ENCODE measurements around the gene TMEM212. TPM values are rescaled to one million over a fixed set of nuclear protein-coding genes. Genes with fewer than 3 reads are reported as not detected.

TMEM212 gene
- total and polyA plus RNA-seq, 9 of the 15 experiments (the other 6 are each of a cell fraction or from before 2014, with no cell fraction given), result not detected

DNA sequence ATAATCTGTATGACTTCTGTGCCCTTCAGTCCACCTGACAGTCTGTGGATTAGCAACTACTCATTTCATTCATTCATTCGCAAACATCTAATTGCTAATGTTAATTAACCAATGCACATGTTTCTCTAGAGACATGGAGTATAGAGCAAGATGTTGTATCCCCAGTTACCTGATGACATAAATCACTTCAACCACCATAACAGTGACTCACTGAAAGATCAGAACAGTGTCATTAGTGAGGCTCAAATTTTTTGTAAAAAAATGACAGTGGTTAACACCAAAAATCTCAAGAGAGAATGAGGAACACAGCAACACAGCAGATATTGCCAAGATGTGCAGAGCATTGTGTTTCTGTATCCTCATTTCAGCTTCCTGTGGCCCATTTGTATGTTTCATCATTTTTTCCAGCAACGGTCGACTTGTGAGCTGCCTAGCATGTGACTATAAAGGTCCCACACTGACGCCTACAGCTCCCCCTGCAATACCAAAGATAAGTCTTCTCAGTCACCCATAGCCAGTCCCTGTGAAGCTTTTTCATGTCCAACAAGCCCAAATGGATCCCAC is 29.2 kb upstream of the TMEM212 start (continued):
- TF ChIP-seq ARHGAP35 (IDR thresholded peaks at IDR 0.05; ENCODE audit: partially characterized antibody), result no peak
- peak; percentile 76; the same call in 1 of the 2 replicates for TF ChIP-seq JUND (IDR thresholded peaks at IDR 0.05; ENCODE audit: borderline replicate concordance, low read depth, low read length)
- peak; percentile 77 for TF ChIP-seq JUND (tag; IDR thresholded peaks at IDR 0.05; ENCODE audit: borderline replicate concordance, low read depth, low read length)
- TF ChIP-seq, protein P1, sequence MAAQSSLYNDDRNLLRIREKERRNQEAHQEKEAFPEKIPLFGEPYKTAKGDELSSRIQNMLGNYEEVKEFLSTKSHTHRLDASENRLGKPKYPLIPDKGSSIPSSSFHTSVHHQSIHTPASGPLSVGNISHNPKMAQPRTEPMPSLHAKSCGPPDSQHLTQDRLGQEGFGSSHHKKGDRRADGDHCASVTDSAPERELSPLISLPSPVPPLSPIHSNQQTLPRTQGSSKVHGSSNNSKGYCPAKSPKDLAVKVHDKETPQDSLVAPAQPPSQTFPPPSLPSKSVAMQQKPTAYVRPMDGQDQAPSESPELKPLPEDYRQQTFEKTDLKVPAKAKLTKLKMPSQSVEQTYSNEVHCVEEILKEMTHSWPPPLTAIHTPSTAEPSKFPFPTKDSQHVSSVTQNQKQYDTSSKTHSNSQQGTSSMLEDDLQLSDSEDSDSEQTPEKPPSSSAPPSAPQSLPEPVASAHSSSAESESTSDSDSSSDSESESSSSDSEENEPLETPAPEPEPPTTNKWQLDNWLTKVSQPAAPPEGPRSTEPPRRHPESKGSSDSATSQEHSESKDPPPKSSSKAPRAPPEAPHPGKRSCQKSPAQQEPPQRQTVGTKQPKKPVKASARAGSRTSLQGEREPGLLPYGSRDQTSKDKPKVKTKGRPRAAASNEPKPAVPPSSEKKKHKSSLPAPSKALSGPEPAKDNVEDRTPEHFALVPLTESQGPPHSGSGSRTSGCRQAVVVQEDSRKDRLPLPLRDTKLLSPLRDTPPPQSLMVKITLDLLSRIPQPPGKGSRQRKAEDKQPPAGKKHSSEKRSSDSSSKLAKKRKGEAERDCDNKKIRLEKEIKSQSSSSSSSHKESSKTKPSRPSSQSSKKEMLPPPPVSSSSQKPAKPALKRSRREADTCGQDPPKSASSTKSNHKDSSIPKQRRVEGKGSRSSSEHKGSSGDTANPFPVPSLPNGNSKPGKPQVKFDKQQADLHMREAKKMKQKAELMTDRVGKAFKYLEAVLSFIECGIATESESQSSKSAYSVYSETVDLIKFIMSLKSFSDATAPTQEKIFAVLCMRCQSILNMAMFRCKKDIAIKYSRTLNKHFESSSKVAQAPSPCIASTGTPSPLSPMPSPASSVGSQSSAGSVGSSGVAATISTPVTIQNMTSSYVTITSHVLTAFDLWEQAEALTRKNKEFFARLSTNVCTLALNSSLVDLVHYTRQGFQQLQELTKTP (IDR thresholded peaks at IDR 0.05; ENCODE audit: low read depth in 1 of 2, partially characterized antibody in 2 of 2), result peak in 1 of 2 experiments; percentile 81
- no peak for TF ChIP-seq ILF3 (IDR thresholded peaks at IDR 0.05; ENCODE audit: borderline replicate concordance)
- no peak for TF ChIP-seq CBX2 (IDR thresholded peaks at IDR 0.05; ENCODE audit: insufficient read depth, low read length, poor library complexity, severe bottlenecking)
- TF ChIP-seq, protein P2, sequence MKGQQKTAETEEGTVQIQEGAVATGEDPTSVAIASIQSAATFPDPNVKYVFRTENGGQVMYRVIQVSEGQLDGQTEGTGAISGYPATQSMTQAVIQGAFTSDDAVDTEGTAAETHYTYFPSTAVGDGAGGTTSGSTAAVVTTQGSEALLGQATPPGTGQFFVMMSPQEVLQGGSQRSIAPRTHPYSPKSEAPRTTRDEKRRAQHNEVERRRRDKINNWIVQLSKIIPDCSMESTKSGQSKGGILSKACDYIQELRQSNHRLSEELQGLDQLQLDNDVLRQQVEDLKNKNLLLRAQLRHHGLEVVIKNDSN (CRISPR knock-in tag; IDR thresholded peaks at IDR 0.05), result peak; percentile 58
- TF ChIP-seq POLR3G (IDR thresholded peaks at IDR 0.05; ENCODE audit: extremely low read depth, insufficient read length, insufficient replicate concordance), result no peak
- no peak for TF ChIP-seq ZFX (CRISPR knock-in tag; IDR thresholded peaks at IDR 0.05)
- no peak for TF ChIP-seq KAT2B (IDR thresholded peaks at IDR 0.05; ENCODE audit: low read depth, low read length)
- no peak for TF ChIP-seq KDM2B (CRISPR knock-in tag; IDR thresholded peaks at IDR 0.05)
- TF ChIP-seq, protein P3, sequence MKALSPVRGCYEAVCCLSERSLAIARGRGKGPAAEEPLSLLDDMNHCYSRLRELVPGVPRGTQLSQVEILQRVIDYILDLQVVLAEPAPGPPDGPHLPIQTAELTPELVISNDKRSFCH (CRISPR knock-in tag; IDR thresholded peaks at IDR 0.05), result no peak
- TF ChIP-seq, protein P3 (tag; IDR thresholded peaks at IDR 0.05), result peak; percentile 86
- no peak for TF ChIP-seq KDM5B (IDR thresholded peaks at IDR 0.05; ENCODE audit: insufficient replicate concordance, low read depth, low read length)
- no peak for TF ChIP-seq TARDBP (IDR thresholded peaks at IDR 0.05)
- no peak for TF ChIP-seq KAT8 (IDR thresholded peaks at IDR 0.05; ENCODE audit: low read depth)
- TF ChIP-seq ZNF140 (CRISPR knock-in tag; IDR thresholded peaks at IDR 0.05), result no peak
- TF ChIP-seq ZNF41 (CRISPR knock-in tag; conservative IDR thresholded peaks at IDR 0.05), result no peak
- peak in 1 of 2 experiments; percentile 48; a peak in 1 of 4 replicates for TF ChIP-seq FOXA3 (CRISPR knock-in tag; conservative IDR thresholded peaks at IDR 0.05 in 1 of 2, IDR thresholded peaks at IDR 0.05 in 1 of 2)
- TF ChIP-seq ZNF232 (CRISPR knock-in tag; IDR thresholded peaks at IDR 0.05), result no peak
- TF ChIP-seq XRCC3 (IDR thresholded peaks at IDR 0.05), result no peak
- no peak for TF ChIP-seq ZNF696 (CRISPR knock-in tag; conservative IDR thresholded peaks at IDR 0.05)
- TF ChIP-seq NFXL1 (CRISPR knock-in tag; IDR thresholded peaks at IDR 0.05), result peak; percentile 80
- TF ChIP-seq ZNF263 (CRISPR knock-in tag; IDR thresholded peaks at IDR 0.05; ENCODE audit: borderline replicate concordance), result no peak
- TF ChIP-seq ZEB2 (IDR thresholded peaks at IDR 0.05), result peak; percentile 33; the same call in 1 of the 2 replicates
